ENCODE data around the gene SLC16A5.
"Not testable (repeated sequence)": the region's sequence is repeated elsewhere in the genome, so short reads cannot be mapped to it uniquely, and the experiment has no call there.

The SLC16A5 gene

GRCh38 chr17:75125984-75126383, 38.2 kb downstream of the SLC16A5 start:
- Histone ChIP-seq H3K27ac (ENCODE audit: low read depth, low read length) (no peak overlapping the region), H3K4me3 (ENCODE audit: low read depth in 1 of 2, low read length in 2 of 2) (no peak overlapping the region), H3K4me1 (ENCODE audit: control insufficient read depth in 1 of 2, insufficient read depth in 2 of 2, low read length in 2 of 2) (peaks cover 34 to 38% of the 10 kb centered on the region in 2 donors), H3K9ac (ENCODE audit: low read depth in 1 of 2, low read length in 2 of 2) (no peak overlapping the region), H3K27me3 (ENCODE audit: control insufficient read depth in 1 of 2, insufficient read depth in 2 of 2, low read length in 2 of 2) (no peaks in the 10 kb centered on the region), H3K36me3 (ENCODE audit: control insufficient read depth in 1 of 2, insufficient read depth in 2 of 2, low read length in 2 of 2) (peaks cover 3 to 21% of the 10 kb centered on the region in 2 donors), H3K9me3 (ENCODE audit: control insufficient read depth in 1 of 2, low read length in 2 of 2) (no peaks in the 10 kb centered on the region)

GRCh38 chr17:75126954-75127353, 39.2 kb downstream of the SLC16A5 start:
- no peak overlapping the region for H3K27ac ChIP-seq (ENCODE audit: low read depth, low read length)

GRCh38 chr17:75127936-75128335, 40.2 kb downstream of the SLC16A5 start:
- not testable (repeated sequence) for H3K27ac ChIP-seq (ENCODE audit: low read depth, low read length); H3K9ac ChIP-seq (ENCODE audit: low read depth in 1 of 2, low read length in 2 of 2); H3K27me3 ChIP-seq (ENCODE audit: control insufficient read depth in 1 of 2, insufficient read depth in 2 of 2, low read length in 2 of 2); H3K4me3 ChIP-seq (ENCODE audit: low read depth in 1 of 2, low read length in 2 of 2); H3K9me3 ChIP-seq (ENCODE audit: control insufficient read depth in 1 of 2, low read length in 2 of 2)
- H3K36me3 ChIP-seq (ENCODE audit: control insufficient read depth in 1 of 2, insufficient read depth in 2 of 2, low read length in 2 of 2) = peaks cover 3 to 18% of the 10 kb centered on the region in 2 donors
- H3K4me1 ChIP-seq (ENCODE audit: control insufficient read depth in 1 of 2, insufficient read depth in 2 of 2, low read length in 2 of 2) = peaks cover 34 to 39% of the 10 kb centered on the region in 2 donors

More at GRCh38 chr17:75126954-75127353, 39.2 kb downstream of the SLC16A5 start:
- no peak overlapping the region for H3K4me3 ChIP-seq (ENCODE audit: low read depth in 1 of 2, low read length in 2 of 2)
- no peaks in the 10 kb centered on the region for H3K27me3 ChIP-seq (ENCODE audit: control insufficient read depth in 1 of 2, insufficient read depth in 2 of 2, low read length in 2 of 2)
- H3K9me3 ChIP-seq (ENCODE audit: control insufficient read depth in 1 of 2, low read length in 2 of 2) = no peaks in the 10 kb centered on the region
- H3K36me3 ChIP-seq (ENCODE audit: control insufficient read depth in 1 of 2, insufficient read depth in 2 of 2, low read length in 2 of 2) = peaks cover 3 to 18% of the 10 kb centered on the region in 2 donors
- H3K4me1 ChIP-seq (ENCODE audit: control insufficient read depth in 1 of 2, insufficient read depth in 2 of 2, low read length in 2 of 2) = peaks cover 34 to 36% of the 10 kb centered on the region in 2 donors
- no peak overlapping the region for H3K9ac ChIP-seq (ENCODE audit: low read depth in 1 of 2, low read length in 2 of 2)

GRCh38 chr17:75128694-75129505, 41.1 kb downstream of the SLC16A5 start:
- Histone ChIP-seq H3K4me1 (ENCODE audit: control insufficient read depth in 1 of 2, insufficient read depth in 2 of 2, low read length in 2 of 2) (peaks cover 31 to 35% of the 10 kb centered on the region in 2 donors), H3K36me3 (ENCODE audit: control insufficient read depth in 1 of 2, insufficient read depth in 2 of 2, low read length in 2 of 2) (peaks cover 3 to 18% of the 10 kb centered on the region in 2 donors), H3K9ac (ENCODE audit: low read depth in 1 of 2, low read length in 2 of 2) (no peak overlapping the region), H3K27ac (ENCODE audit: low read depth, low read length) (no peak overlapping the region), H3K9me3 (ENCODE audit: control insufficient read depth in 1 of 2, low read length in 2 of 2) (no peaks in the 10 kb centered on the region), H3K4me3 (ENCODE audit: low read depth in 1 of 2, low read length in 2 of 2) (no peak overlapping the region), H3K27me3 (ENCODE audit: control insufficient read depth in 1 of 2, insufficient read depth in 2 of 2, low read length in 2 of 2) (no peaks in the 10 kb centered on the region)

GRCh38 chr17:75129576-75129975, 41.8 kb downstream of the SLC16A5 start:
- Histone ChIP-seq H3K27ac (ENCODE audit: low read depth, low read length) (no peak overlapping the region), H3K9ac (ENCODE audit: low read depth in 1 of 2, low read length in 2 of 2) (no peak overlapping the region), H3K36me3 (ENCODE audit: control insufficient read depth in 1 of 2, insufficient read depth in 2 of 2, low read length in 2 of 2) (peaks cover 3 to 18% of the 10 kb centered on the region in 2 donors), H3K9me3 (ENCODE audit: control insufficient read depth in 1 of 2, low read length in 2 of 2) (no peaks in the 10 kb centered on the region), H3K4me1 (ENCODE audit: control insufficient read depth in 1 of 2, insufficient read depth in 2 of 2, low read length in 2 of 2) (peaks cover 26 to 30% of the 10 kb centered on the region in 2 donors), H3K27me3 (ENCODE audit: control insufficient read depth in 1 of 2, insufficient read depth in 2 of 2, low read length in 2 of 2) (no peaks in the 10 kb centered on the region), H3K4me3 (ENCODE audit: low read depth in 1 of 2, low read length in 2 of 2) (no peak overlapping the region)

- peak overlapping the region; percentile 77 to 79 for H3K4me3 ChIP-seq (ENCODE audit: low read depth in 1 of 2, low read length in 2 of 2)
- H3K9me3 ChIP-seq (ENCODE audit: control insufficient read depth in 1 of 2, low read length in 2 of 2) = no peaks in the 10 kb centered on the region
- no peaks in the 10 kb centered on the region for H3K27me3 ChIP-seq (ENCODE audit: control insufficient read depth in 1 of 2, insufficient read depth in 2 of 2, low read length in 2 of 2)
- H3K27ac ChIP-seq (ENCODE audit: low read depth, low read length) = no peak overlapping the region
- H3K36me3 ChIP-seq (ENCODE audit: control insufficient read depth in 1 of 2, insufficient read depth in 2 of 2, low read length in 2 of 2) = peaks cover 3 to 21% of the 10 kb centered on the region in 2 donors
- H3K4me1 ChIP-seq (ENCODE audit: control insufficient read depth in 1 of 2, insufficient read depth in 2 of 2, low read length in 2 of 2) = peaks cover 20 to 24% of the 10 kb centered on the region in 2 donors
- H3K9ac ChIP-seq (ENCODE audit: low read depth in 1 of 2, low read length in 2 of 2) = peak overlapping the region; percentile 79 to 82
Measured at GRCh38 chr17:75130059-75130631, 42.4 kb downstream of the SLC16A5 start.

- Histone ChIP-seq H3K36me3 (ENCODE audit: control insufficient read depth in 1 of 2, insufficient read depth in 2 of 2, low read length in 2 of 2) (peaks cover 3 to 27% of the 10 kb centered on the region in 2 donors), H3K4me1 (ENCODE audit: control insufficient read depth in 1 of 2, insufficient read depth in 2 of 2, low read length in 2 of 2) (peaks cover 16 to 19% of the 10 kb centered on the region in 2 donors), H3K27ac (ENCODE audit: low read depth, low read length) (peak overlapping the region; percentile 70), H3K9ac (ENCODE audit: low read depth in 1 of 2, low read length in 2 of 2) (peak overlapping the region; percentile 79 to 82), H3K4me3 (ENCODE audit: low read depth in 1 of 2, low read length in 2 of 2) (peak overlapping the region; percentile 77 to 79), H3K9me3 (ENCODE audit: control insufficient read depth in 1 of 2, low read length in 2 of 2) (no peaks in the 10 kb centered on the region), H3K27me3 (ENCODE audit: control insufficient read depth in 1 of 2, insufficient read depth in 2 of 2, low read length in 2 of 2) (no peaks in the 10 kb centered on the region)
Measured at GRCh38 chr17:75130632-75131277, 43.0 kb downstream of the SLC16A5 start.

GRCh38 chr17:75131278-75132017, 43.7 kb downstream of the SLC16A5 start, which contains the start of gene NT5C:
Gene NT5C (minus strand): TSS chr17:75131742. CDS start chr17:75131707, 35 bp downstream.
- Histone ChIP-seq H3K27ac (ENCODE audit: low read depth, low read length) (peak within 1 kb of the TSS; percentile 70), H3K4me3 (ENCODE audit: low read depth in 1 of 2, low read length in 2 of 2) (peak within 1 kb of the TSS; percentile 77 to 79), H3K9me3 (ENCODE audit: control insufficient read depth in 1 of 2, low read length in 2 of 2) (no peaks in the 10 kb centered on the region), H3K27me3 (ENCODE audit: control insufficient read depth in 1 of 2, insufficient read depth in 2 of 2, low read length in 2 of 2) (no peaks in the 10 kb centered on the region), H3K9ac (ENCODE audit: low read depth in 1 of 2, low read length in 2 of 2) (peak within 1 kb of the TSS; percentile 79 to 82), H3K36me3 (ENCODE audit: control insufficient read depth in 1 of 2, insufficient read depth in 2 of 2, low read length in 2 of 2) (peaks cover 3 to 32% of the 10 kb centered on the region in 2 donors), H3K4me1 (ENCODE audit: control insufficient read depth in 1 of 2, insufficient read depth in 2 of 2, low read length in 2 of 2) (peaks cover 10 to 13% of the 10 kb centered on the region in 2 donors)

GRCh38 chr17:75132018-75133000, 44.6 kb downstream of the SLC16A5 start:
- H3K27me3 ChIP-seq (ENCODE audit: control insufficient read depth in 1 of 2, insufficient read depth in 2 of 2, low read length in 2 of 2); H3K9me3 ChIP-seq (ENCODE audit: control insufficient read depth in 1 of 2, low read length in 2 of 2): not testable (repeated sequence)
- Histone ChIP-seq H3K27ac (ENCODE audit: low read depth, low read length) (peak overlapping the region; percentile 70), H3K4me1 (ENCODE audit: control insufficient read depth in 1 of 2, insufficient read depth in 2 of 2, low read length in 2 of 2) (peaks cover 10 to 12% of the 10 kb centered on the region in 2 donors), H3K36me3 (ENCODE audit: control insufficient read depth in 1 of 2, insufficient read depth in 2 of 2, low read length in 2 of 2) (peaks cover 3 to 32% of the 10 kb centered on the region in 2 donors), H3K9ac (ENCODE audit: low read depth in 1 of 2, low read length in 2 of 2) (peak overlapping the region; percentile 79 to 82), H3K4me3 (ENCODE audit: low read depth in 1 of 2, low read length in 2 of 2) (peak overlapping the region; percentile 77 to 79)
